ENCODE data around the gene RBM5. TPM values are rescaled to one million over a fixed set of nuclear protein-coding genes. Genes with fewer than 3 reads are reported as not detected.

Gene RBM5
- total and polyA plus RNA-seq, 10 of the 15 experiments (the other 5 are each of a cell fraction or from before 2014, with no cell fraction given) = 35.1 to 347 (median 111) TPM

DNA sequence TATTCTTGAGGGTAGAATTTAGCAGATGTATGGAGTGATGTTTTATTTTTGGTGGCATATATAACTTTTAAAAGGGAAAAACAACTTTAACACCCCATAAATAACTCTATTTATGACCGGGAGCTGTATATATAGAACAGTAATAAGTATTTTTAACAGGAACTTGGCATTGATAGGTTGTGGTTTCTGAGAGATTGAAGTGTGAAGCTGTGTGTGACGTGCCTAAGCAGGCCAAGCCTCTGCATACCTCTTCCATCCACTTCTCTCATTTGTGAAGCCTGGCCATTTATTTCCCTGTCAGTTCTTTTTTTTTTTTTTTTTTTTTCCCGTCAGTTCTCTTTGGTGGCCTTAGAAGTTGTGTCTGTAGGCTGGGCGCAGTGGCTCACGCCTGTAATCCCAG is 23.0 kb downstream of the RBM5 start:
- FAIRE-seq (no peak), ATAC-seq (peak; percentile 56), DNase-seq (ENCODE audit: low read depth, low spot score) (no peak)
- POLR2A ChIA-PET = interaction anchor here (0.6 to 0.7 kb wide), 2 partner anchors 20 to 453 kb away, joined by 3 read pairs; no protein-coding TSS in a partner anchor
- SMC1A ChIA-PET (ENCODE audit: uncharacterized antibody, unreplicated experiment) = no interaction called here
- H3K36me3 ChIP-seq (ENCODE audit: control insufficient read depth in 2 of 2, insufficient read depth in 2 of 2, low read length in 1 of 2) = peaks cover 34 to 68% of the 10 kb centered on the region in 2 experiments
- no peaks in the 10 kb centered on the region; the same call in 1 of the 2 replicates for H3K4me1 ChIP-seq (ENCODE audit: control insufficient read depth, insufficient read depth, low read length)
- in situ Hi-C loops (cut with MboI) (no loop called here), intact Hi-C loops (cut with micrococcal nuclease; ENCODE audit: unreplicated experiment) (no loop called here)
- no peak overlapping the region for H3K4me2 ChIP-seq (ENCODE audit: control insufficient read depth, insufficient read depth)
- no peak overlapping the region for H3K4me3 ChIP-seq
- H3K27me3 ChIP-seq (replicated peaks in 1 of 2; ENCODE audit: control insufficient read depth in 2 of 2, insufficient read depth in 2 of 2, low read length in 1 of 2) = no peaks in the 10 kb centered on the region
- BruUV-seq (replicated peaks) = no TSS peak
- H4K20me1 ChIP-seq (ENCODE audit: control insufficient read depth, insufficient read depth) = peaks cover 7% of the 10 kb centered on the region; the same call in 1 of the 2 replicates
- 42% methylated on average over 2 of the region's 5 CpGs for WGBS (ENCODE audit: insufficient coverage, insufficient replicate concordance, low lambda C conversion rate, missing lambda C conversion rate)
- RAD21 ChIA-PET (ENCODE audit: unreplicated experiment) = no interaction called here
- no peak overlapping the region for H3K27ac ChIP-seq (ENCODE audit: control insufficient read depth, insufficient read depth)
- CTCF ChIA-PET = interaction anchor here (1.3 to 1.7 kb wide), 2 partner anchors 9 to 17 kb away, joined by 5 read pairs; no protein-coding TSS in a partner anchor
- H3K9me3 ChIP-seq (replicated peaks; ENCODE audit: control insufficient read depth, insufficient read depth, low read length) = no peaks in the 10 kb centered on the region
- H3K9ac ChIP-seq (ENCODE audit: control insufficient read depth, insufficient read depth, low read length) = no peak overlapping the region
- H3K79me2 ChIP-seq (ENCODE audit: control insufficient read depth, insufficient read depth, low read length) = no peaks in the 10 kb centered on the region
- TF ChIP-seq, protein P1, sequence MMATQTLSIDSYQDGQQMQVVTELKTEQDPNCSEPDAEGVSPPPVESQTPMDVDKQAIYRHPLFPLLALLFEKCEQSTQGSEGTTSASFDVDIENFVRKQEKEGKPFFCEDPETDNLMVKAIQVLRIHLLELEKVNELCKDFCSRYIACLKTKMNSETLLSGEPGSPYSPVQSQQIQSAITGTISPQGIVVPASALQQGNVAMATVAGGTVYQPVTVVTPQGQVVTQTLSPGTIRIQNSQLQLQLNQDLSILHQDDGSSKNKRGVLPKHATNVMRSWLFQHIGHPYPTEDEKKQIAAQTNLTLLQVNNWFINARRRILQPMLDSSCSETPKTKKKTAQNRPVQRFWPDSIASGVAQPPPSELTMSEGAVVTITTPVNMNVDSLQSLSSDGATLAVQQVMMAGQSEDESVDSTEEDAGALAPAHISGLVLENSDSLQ (IDR thresholded peaks at IDR 0.05) = peak; percentile 15; the same call in 1 of the 2 replicates
- no peak for TF ChIP-seq KDM1A (IDR thresholded peaks at IDR 0.05; ENCODE audit: borderline replicate concordance)
- TF ChIP-seq GATAD2B (conservative IDR thresholded peaks at IDR 0.05; ENCODE audit: low read depth) = no peak
- TF ChIP-seq, protein P2, sequence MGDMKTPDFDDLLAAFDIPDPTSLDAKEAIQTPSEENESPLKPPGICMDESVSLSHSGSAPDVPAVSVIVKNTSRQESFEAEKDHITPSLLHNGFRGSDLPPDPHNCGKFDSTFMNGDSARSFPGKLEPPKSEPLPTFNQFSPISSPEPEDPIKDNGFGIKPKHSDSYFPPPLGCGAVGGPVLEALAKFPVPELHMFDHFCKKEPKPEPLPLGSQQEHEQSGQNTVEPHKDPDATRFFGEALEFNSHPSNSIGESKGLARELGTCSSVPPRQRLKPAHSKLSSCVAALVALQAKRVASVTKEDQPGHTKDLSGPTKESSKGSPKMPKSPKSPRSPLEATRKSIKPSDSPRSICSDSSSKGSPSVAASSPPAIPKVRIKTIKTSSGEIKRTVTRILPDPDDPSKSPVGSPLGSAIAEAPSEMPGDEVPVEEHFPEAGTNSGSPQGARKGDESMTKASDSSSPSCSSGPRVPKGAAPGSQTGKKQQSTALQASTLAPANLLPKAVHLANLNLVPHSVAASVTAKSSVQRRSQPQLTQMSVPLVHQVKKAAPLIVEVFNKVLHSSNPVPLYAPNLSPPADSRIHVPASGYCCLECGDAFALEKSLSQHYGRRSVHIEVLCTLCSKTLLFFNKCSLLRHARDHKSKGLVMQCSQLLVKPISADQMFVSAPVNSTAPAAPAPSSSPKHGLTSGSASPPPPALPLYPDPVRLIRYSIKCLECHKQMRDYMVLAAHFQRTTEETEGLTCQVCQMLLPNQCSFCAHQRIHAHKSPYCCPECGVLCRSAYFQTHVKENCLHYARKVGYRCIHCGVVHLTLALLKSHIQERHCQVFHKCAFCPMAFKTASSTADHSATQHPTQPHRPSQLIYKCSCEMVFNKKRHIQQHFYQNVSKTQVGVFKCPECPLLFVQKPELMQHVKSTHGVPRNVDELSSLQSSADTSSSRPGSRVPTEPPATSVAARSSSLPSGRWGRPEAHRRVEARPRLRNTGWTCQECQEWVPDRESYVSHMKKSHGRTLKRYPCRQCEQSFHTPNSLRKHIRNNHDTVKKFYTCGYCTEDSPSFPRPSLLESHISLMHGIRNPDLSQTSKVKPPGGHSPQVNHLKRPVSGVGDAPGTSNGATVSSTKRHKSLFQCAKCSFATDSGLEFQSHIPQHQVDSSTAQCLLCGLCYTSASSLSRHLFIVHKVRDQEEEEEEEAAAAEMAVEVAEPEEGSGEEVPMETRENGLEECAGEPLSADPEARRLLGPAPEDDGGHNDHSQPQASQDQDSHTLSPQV (IDR thresholded peaks at IDR 0.05) = no peak
- TF ChIP-seq, protein P3, sequence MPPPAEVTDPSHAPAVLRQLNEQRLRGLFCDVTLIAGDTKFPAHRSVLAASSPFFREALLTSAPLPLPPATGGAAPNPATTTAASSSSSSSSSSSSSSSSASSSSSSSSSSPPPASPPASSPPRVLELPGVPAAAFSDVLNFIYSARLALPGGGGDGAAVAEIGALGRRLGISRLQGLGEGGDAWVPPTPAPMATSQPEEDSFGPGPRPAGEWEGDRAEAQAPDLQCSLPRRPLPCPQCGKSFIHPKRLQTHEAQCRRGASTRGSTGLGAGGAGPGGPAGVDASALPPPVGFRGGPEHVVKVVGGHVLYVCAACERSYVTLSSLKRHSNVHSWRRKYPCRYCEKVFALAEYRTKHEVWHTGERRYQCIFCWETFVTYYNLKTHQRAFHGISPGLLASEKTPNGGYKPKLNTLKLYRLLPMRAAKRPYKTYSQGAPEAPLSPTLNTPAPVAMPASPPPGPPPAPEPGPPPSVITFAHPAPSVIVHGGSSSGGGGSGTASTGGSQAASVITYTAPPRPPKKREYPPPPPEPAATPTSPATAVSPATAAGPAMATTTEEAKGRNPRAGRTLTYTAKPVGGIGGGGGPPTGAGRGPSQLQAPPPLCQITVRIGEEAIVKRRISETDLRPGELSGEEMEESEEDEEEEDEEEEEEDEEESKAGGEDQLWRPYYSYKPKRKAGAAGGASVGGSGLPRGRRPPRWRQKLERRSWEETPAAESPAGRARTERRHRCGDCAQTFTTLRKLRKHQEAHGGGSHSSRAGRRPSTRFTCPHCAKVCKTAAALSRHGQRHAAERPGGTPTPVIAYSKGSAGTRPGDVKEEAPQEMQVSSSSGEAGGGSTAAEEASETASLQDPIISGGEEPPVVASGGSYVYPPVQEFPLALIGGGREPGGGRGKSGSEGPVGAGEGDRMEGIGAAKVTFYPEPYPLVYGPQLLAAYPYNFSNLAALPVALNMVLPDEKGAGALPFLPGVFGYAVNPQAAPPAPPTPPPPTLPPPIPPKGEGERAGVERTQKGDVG (CRISPR knock-in tag; IDR thresholded peaks at IDR 0.05) = no peak
- no peak for TF ChIP-seq SPI1 (IDR thresholded peaks at IDR 0.05; ENCODE audit: borderline replicate concordance, insufficient read depth, low read depth, low read length)
- TF ChIP-seq, protein P4, sequence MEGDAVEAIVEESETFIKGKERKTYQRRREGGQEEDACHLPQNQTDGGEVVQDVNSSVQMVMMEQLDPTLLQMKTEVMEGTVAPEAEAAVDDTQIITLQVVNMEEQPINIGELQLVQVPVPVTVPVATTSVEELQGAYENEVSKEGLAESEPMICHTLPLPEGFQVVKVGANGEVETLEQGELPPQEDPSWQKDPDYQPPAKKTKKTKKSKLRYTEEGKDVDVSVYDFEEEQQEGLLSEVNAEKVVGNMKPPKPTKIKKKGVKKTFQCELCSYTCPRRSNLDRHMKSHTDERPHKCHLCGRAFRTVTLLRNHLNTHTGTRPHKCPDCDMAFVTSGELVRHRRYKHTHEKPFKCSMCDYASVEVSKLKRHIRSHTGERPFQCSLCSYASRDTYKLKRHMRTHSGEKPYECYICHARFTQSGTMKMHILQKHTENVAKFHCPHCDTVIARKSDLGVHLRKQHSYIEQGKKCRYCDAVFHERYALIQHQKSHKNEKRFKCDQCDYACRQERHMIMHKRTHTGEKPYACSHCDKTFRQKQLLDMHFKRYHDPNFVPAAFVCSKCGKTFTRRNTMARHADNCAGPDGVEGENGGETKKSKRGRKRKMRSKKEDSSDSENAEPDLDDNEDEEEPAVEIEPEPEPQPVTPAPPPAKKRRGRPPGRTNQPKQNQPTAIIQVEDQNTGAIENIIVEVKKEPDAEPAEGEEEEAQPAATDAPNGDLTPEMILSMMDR (IDR thresholded peaks at IDR 0.05 in 2 of 3, conservative IDR thresholded peaks at IDR 0.05 in 1 of 3; ENCODE audit: control insufficient read depth in 2 of 3, extremely low read depth in 1 of 3, insufficient read depth in 1 of 3, low read depth in 3 of 3, low read length in 3 of 3) = no peak
- no peak overlapping the region for H2AFZ ChIP-seq (ENCODE audit: control insufficient read depth, low read depth, low read length)
